ENCODE data around the gene CACNA1C.

The CACNA1C gene

DNA sequence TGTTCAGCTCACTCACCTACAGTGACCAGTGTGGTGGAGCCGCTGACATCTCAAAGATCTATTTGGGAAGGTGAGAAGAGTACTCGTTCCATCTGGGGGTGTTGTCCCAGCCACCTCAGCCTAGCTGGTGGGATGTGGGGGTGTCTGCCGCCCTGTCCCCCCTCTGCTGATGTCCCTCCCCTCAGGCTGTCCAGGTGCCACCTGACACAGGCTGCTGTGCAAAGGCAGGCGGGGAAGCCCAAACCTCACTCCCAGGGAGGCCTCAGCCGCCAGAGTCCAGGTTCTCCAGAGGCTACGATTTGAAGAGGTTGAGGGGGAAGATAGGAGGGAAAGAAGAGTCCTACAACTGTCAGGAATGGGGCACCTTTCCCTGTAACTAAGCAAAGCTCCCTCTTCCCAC, 690.7 kb downstream of the CACNA1C start:
- in situ Hi-C loops (cut with MboI; ENCODE audit: low sequenced_read_pairs): no loop called here

GRCh38 chr12:2745655-2746054, 692.9 kb downstream of the CACNA1C start:
- in situ Hi-C loops (cut with MboI; ENCODE audit: low sequenced_read_pairs): no loop called here

All from hTERT RPE-1 (cell line).